ENCODE data around the gene SLC17A1. TPM values are rescaled to one million over a fixed set of nuclear protein-coding genes. Genes with fewer than 3 reads are reported as not detected.

The SLC17A1 gene
- total RNA-seq, 6 experiments from 2014 or later: 10.5 to 22.8 (median 14.5) TPM

- TF ChIP-seq POLR2A (IDR thresholded peaks at IDR 0.05): no peak
- TF ChIP-seq, protein P1, sequence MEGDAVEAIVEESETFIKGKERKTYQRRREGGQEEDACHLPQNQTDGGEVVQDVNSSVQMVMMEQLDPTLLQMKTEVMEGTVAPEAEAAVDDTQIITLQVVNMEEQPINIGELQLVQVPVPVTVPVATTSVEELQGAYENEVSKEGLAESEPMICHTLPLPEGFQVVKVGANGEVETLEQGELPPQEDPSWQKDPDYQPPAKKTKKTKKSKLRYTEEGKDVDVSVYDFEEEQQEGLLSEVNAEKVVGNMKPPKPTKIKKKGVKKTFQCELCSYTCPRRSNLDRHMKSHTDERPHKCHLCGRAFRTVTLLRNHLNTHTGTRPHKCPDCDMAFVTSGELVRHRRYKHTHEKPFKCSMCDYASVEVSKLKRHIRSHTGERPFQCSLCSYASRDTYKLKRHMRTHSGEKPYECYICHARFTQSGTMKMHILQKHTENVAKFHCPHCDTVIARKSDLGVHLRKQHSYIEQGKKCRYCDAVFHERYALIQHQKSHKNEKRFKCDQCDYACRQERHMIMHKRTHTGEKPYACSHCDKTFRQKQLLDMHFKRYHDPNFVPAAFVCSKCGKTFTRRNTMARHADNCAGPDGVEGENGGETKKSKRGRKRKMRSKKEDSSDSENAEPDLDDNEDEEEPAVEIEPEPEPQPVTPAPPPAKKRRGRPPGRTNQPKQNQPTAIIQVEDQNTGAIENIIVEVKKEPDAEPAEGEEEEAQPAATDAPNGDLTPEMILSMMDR (IDR thresholded peaks at IDR 0.05): no peak
- intact Hi-C loops (cut with DNase I): no loop called here
- Histone ChIP-seq H3K4me3 (no peak overlapping the region), H3K27ac (no peak overlapping the region), H3K36me3 (peaks cover 0 to 6% (median 0%) of the 10 kb centered on the region in 4 donors), H3K27me3 (no peaks in the 10 kb centered on the region), H3K4me1 (no peaks in the 10 kb centered on the region), H3K9me3 (no peaks in the 10 kb centered on the region)
- DNase-seq (no peak), ATAC-seq (no peak)
- 95% methylated on average over 2 of the region's 2 CpGs for WGBS (ENCODE audit: insufficient coverage, low coverage, low lambda C conversion rate, missing lambda C conversion rate)
These were observed 15.6 kb downstream of the SLC17A1 start for GRCh38 chr6:25816252-25816651.

GRCh38 chr6:25815194-25815593 is 16.7 kb downstream of the SLC17A1 start:
- 79% methylated on average over 3 of the region's 3 CpGs for WGBS (ENCODE audit: insufficient coverage, low coverage, low lambda C conversion rate, missing lambda C conversion rate)
- H3K9me3 ChIP-seq: no peaks in the 10 kb centered on the region
- TF ChIP-seq, protein P1 (IDR thresholded peaks at IDR 0.05): no peak
- TF ChIP-seq POLR2A (IDR thresholded peaks at IDR 0.05): no peak

GRCh38 chr6:25804804-25805203 is 27.0 kb downstream of the SLC17A1 start:
- Histone ChIP-seq H3K9me3 (no peaks in the 10 kb centered on the region), H3K27ac (no peak overlapping the region), H3K4me1 (no peaks in the 10 kb centered on the region), H3K27me3 (no peaks in the 10 kb centered on the region), H3K4me3 (no peak overlapping the region), H3K36me3 (no peaks in the 10 kb centered on the region)
- 49% methylated on average over 2 of the region's 2 CpGs for WGBS (ENCODE audit: insufficient coverage, low coverage, low lambda C conversion rate, missing lambda C conversion rate)
- TF ChIP-seq, protein P1 (IDR thresholded peaks at IDR 0.05): no peak
- no peak for TF ChIP-seq POLR2A (IDR thresholded peaks at IDR 0.05)
- intact Hi-C loops (cut with DNase I): no loop called here
- no peak for DNase-seq
- no peak for ATAC-seq

More at GRCh38 chr6:25815194-25815593, 16.7 kb downstream of the SLC17A1 start:
- intact Hi-C loops (cut with DNase I): no loop called here
- no peak overlapping the region for H3K27ac ChIP-seq
- H3K27me3 ChIP-seq: no peaks in the 10 kb centered on the region
- no peak for ATAC-seq
- peaks cover 0 to 6% (median 0%) of the 10 kb centered on the region in 4 donors for H3K36me3 ChIP-seq
- H3K4me3 ChIP-seq: no peak overlapping the region
- no peak for DNase-seq
- H3K4me1 ChIP-seq: no peaks in the 10 kb centered on the region

GRCh38 chr6:25801436-25801835 is 30.4 kb downstream of the SLC17A1 start:
- WGBS (ENCODE audit: insufficient coverage, low coverage, low lambda C conversion rate, missing lambda C conversion rate): 63% methylated on average over 4 of the region's 4 CpGs
- Histone ChIP-seq H3K27me3 (no peaks in the 10 kb centered on the region), H3K9me3 (no peaks in the 10 kb centered on the region), H3K4me1 (no peaks in the 10 kb centered on the region), H3K27ac (no peak overlapping the region), H3K36me3 (no peaks in the 10 kb centered on the region), H3K4me3 (no peak overlapping the region)
- ATAC-seq: no peak
- DNase-seq: no peak
- intact Hi-C loops (cut with DNase I): no loop called here
- TF ChIP-seq POLR2A (IDR thresholded peaks at IDR 0.05): no peak
- TF ChIP-seq, protein P1 (IDR thresholded peaks at IDR 0.05): no peak

DNA sequence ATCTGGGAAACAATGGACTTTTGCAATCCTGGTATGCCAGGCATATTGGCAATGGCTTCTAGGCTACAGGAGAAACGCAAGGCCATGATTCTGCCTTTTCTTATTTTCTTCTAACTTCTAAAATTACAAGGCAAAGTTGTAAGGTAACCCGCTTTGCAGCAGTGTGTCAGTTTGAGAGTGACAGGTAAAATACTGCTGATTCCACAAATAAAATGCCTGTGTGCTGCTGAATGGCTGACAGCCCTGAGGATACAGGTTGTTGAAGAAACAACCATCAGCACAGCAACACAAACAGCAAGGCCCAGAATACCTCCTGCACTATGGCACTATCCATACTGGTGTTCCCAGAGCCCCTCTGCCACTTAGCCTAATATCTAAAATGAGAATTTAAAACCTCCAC is 37.1 kb downstream of the SLC17A1 start:
- intact Hi-C loops (cut with DNase I): no loop called here
- 84% methylated on average over 2 of the region's 2 CpGs for WGBS (ENCODE audit: insufficient coverage, low coverage, low lambda C conversion rate, missing lambda C conversion rate)
- H3K27me3 ChIP-seq: no peaks in the 10 kb centered on the region

More for the DNA sequence above, 37.1 kb downstream of the SLC17A1 start:
- no peak overlapping the region for H3K27ac ChIP-seq
- H3K9me3 ChIP-seq: no peaks in the 10 kb centered on the region
- no peak for ATAC-seq
- no peak overlapping the region for H3K4me3 ChIP-seq
- DNase-seq: no peak
- TF ChIP-seq POLR2A (IDR thresholded peaks at IDR 0.05): no peak
- TF ChIP-seq, protein P1 (IDR thresholded peaks at IDR 0.05): no peak
- H3K36me3 ChIP-seq: no peaks in the 10 kb centered on the region
- H3K4me1 ChIP-seq: no peaks in the 10 kb centered on the region

Measured in right lobe of liver (tissue), 6 donors.